AG04449 (cell line): ENCODE measurements around the gene SOX15.

ENCODE experiments used
- CTCF ChIA-PET: fragments of 350-600 bp; formaldehyde crosslinking; extraction: SDS; loops from one replicate; lab custom pipeline; 2021; ENCODE audit warnings: antibody characterized with exemption; lab: Yijun Ruan, JAX
- POLR2A ChIA-PET: fragments of 400-600, 350-600 bp; formaldehyde crosslinking; extraction: SDS; loops from one replicate; lab custom pipeline; 2020; ENCODE audit warnings: antibody characterized with exemption, inconsistent platforms; lab: Yijun Ruan, JAX
- DNase-seq: peaks from one replicate; pipeline ENCODE4 v3.0.0-alpha.2; 2010; ENCODE audit warnings: low read depth, low spot score
- H3K4me3 ChIP-seq: 2 replicates; pipeline ENCODE4 v1.5.1; 2011; ENCODE audit warnings: low read depth, mild to moderate bottlenecking, control low read depth, low read length
- CTCF ChIP-seq: IDR thresholded peaks from one replicate; pipeline ENCODE4 v1.5.1; 2011; ENCODE audit warnings: mild to moderate bottlenecking, moderate library complexity, low read length, control low read depth, inconsistent platforms; ENCODE audit not compliant: insufficient read depth; ENCODE audit errors: missing control alignments

Gene SOX15

GRCh38 chr17:7582396-7583252, 7.3 kb downstream of the SOX15 start:
- peak overlapping the region; percentile 81 for H3K4me3 ChIP-seq
- ChIA-PET CTCF (interaction anchor here (1.0 to 5.1 kb wide), 4 partner anchors 22 to 302 kb away, joined by 3 to 57 read pairs (median 19); partner anchors contain the start of genes SENP3, TP53 and WRAP53), POLR2A (interaction anchor here (0.7 to 3.6 kb wide), 6 partner anchors 9 to 104 kb away, joined by 3 to 45 read pairs (median 6); partner anchors contain the start of genes POLR2A, TP53 and WRAP53)
- no peak for TF ChIP-seq CTCF
- DNase-seq = no peak

GRCh38 chr17:7580604-7581575, 9.0 kb downstream of the SOX15 start:
- POLR2A ChIA-PET = interaction anchor here (0.6 to 4.1 kb wide), 5 partner anchors 8 to 106 kb away, joined by 3 to 31 read pairs (median 7); partner anchors contain the start of genes POLR2A, SOX15 and TP53
- TF ChIP-seq CTCF = no peak
- CTCF ChIA-PET = interaction anchor here (1.6 to 6.6 kb wide), 4 partner anchors 8 to 107 kb away, joined by 4 to 37 read pairs (median 8); partner anchors contain the start of genes SOX15, TP53 and WRAP53
- no peak for DNase-seq
- H3K4me3 ChIP-seq = no peak overlapping the region

- TF ChIP-seq CTCF = no peak
- no peak for DNase-seq
- peak overlapping the region; percentile 18; the same call in 1 of the 2 replicates for H3K4me3 ChIP-seq
- CTCF ChIA-PET = interaction anchor here (1.6 to 6.6 kb wide), 5 partner anchors 9 to 107 kb away, joined by 4 to 37 read pairs (median 6); partner anchors contain the start of genes SENP3, SOX15, TP53 and WRAP53
- POLR2A ChIA-PET = interaction anchor here (1.1 to 4.1 kb wide), 5 partner anchors 9 to 107 kb away, joined by 3 to 31 read pairs (median 7); partner anchors contain the start of genes POLR2A, SENP3, SOX15 and TP53
Measured at GRCh38 chr17:7579834-7580603, 9.9 kb downstream of the SOX15 start.

- DNase-seq = peak; percentile 59
- POLR2A ChIA-PET = interaction anchor here (0.8 to 4.1 kb wide), 7 partner anchors 10 to 259 kb away, joined by 3 to 31 read pairs (median 4); partner anchors contain the start of genes FXR2, POLR2A, SENP3 and SOX15
- TF ChIP-seq CTCF = no peak
- H3K4me3 ChIP-seq = peak within 1 kb of the TSS; percentile 18
- CTCF ChIA-PET = interaction anchor here (1.6 to 6.6 kb wide), 4 partner anchors 10 to 108 kb away, joined by 4 to 37 read pairs (median 8); partner anchors contain the start of genes SENP3, SOX15, TP53 and WRAP53
Measured at GRCh38 chr17:7579001-7579833, 10.7 kb downstream of the SOX15 start, which contains the start of gene CD68. TSS of gene CD68 (plus strand) at chr17:7579638. CDS start at chr17:7579678, 40 bp downstream.
